Peyer's patch (tissue), 4 donors: ENCODE results near the gene ATP13A2.
"Not testable (repeated sequence)": the region's sequence is repeated elsewhere in the genome, so short reads cannot be mapped to it uniquely, and the experiment has no call there.

Source experiments
- POLR2A ChIP-seq, 2 donors: fragments of 450-650 bp; IDR thresholded peaks; one replicate each; pipeline ENCODE4 v1.5.1; 2017; ENCODE audit warnings: antibody characterized with exemption in 2 of 2, mild to moderate bottlenecking in 2 of 2, moderate library complexity in 2 of 2
- TF ChIP-seq, protein P1 (sequence below), 6 experiments: fragments of 450-650 bp in 4 of 6; fragments of 200-600 bp in 2 of 6; sonication (generic) in 1 of 6; IDR thresholded peaks; one replicate each; pipeline ENCODE4 v1.5.1; 2017 to 2019; ENCODE audit warnings: antibody characterized with exemption in 6 of 6, mild to moderate bottlenecking in 3 of 6, moderate library complexity in 1 of 6

- TF ChIP-seq POLR2A (IDR thresholded peaks at IDR 0.05) = not testable (repeated sequence)
- TF ChIP-seq, protein P1, sequence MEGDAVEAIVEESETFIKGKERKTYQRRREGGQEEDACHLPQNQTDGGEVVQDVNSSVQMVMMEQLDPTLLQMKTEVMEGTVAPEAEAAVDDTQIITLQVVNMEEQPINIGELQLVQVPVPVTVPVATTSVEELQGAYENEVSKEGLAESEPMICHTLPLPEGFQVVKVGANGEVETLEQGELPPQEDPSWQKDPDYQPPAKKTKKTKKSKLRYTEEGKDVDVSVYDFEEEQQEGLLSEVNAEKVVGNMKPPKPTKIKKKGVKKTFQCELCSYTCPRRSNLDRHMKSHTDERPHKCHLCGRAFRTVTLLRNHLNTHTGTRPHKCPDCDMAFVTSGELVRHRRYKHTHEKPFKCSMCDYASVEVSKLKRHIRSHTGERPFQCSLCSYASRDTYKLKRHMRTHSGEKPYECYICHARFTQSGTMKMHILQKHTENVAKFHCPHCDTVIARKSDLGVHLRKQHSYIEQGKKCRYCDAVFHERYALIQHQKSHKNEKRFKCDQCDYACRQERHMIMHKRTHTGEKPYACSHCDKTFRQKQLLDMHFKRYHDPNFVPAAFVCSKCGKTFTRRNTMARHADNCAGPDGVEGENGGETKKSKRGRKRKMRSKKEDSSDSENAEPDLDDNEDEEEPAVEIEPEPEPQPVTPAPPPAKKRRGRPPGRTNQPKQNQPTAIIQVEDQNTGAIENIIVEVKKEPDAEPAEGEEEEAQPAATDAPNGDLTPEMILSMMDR (IDR thresholded peaks at IDR 0.05) = not testable (repeated sequence)
Observed at GRCh38 chr1:16952376-16952775, 59.4 kb downstream of the ATP13A2 start.
